Esophagus squamous epithelium (tissue), 4 donors: ENCODE results near the gene NFIC.

Experiments
- POLR2A ChIP-seq, 4 donors: fragments of 450-650 bp; IDR thresholded peaks; one replicate each; pipeline ENCODE4 v1.6.1; 2017; ENCODE audit warnings: antibody characterized with exemption in 4 of 4, mild to moderate bottlenecking in 4 of 4, moderate library complexity in 3 of 4
- TF ChIP-seq, protein P1 (sequence below), 6 experiments: fragments of 450-650 bp in 4 of 6; fragments of 200-600 bp in 2 of 6; sonication (generic) in 2 of 6; IDR thresholded peaks; one replicate each; pipeline ENCODE4 v1.5.1; 2016 to 2019; ENCODE audit warnings: antibody characterized with exemption in 6 of 6, mild to moderate bottlenecking in 4 of 6, moderate library complexity in 4 of 6

DNA sequence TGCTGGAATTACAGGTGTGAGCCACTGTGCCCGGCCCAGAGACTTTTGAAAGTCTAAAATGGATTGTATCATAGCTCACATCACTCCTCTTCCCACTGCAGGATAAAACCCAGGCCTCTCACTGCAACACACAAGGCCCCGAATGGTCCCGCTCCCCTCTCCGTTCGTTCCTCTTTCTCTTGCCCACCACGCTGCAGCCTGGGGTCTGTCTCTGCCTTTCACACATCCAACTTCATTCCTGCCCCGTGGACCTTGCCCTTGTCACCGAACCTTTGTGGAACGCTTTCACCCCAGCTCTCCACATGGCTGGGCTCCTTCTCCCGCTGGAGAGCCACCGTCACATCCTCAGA, 42.6 kb downstream of the NFIC start:
- no peak for TF ChIP-seq POLR2A (IDR thresholded peaks at IDR 0.05)
- TF ChIP-seq, protein P1, sequence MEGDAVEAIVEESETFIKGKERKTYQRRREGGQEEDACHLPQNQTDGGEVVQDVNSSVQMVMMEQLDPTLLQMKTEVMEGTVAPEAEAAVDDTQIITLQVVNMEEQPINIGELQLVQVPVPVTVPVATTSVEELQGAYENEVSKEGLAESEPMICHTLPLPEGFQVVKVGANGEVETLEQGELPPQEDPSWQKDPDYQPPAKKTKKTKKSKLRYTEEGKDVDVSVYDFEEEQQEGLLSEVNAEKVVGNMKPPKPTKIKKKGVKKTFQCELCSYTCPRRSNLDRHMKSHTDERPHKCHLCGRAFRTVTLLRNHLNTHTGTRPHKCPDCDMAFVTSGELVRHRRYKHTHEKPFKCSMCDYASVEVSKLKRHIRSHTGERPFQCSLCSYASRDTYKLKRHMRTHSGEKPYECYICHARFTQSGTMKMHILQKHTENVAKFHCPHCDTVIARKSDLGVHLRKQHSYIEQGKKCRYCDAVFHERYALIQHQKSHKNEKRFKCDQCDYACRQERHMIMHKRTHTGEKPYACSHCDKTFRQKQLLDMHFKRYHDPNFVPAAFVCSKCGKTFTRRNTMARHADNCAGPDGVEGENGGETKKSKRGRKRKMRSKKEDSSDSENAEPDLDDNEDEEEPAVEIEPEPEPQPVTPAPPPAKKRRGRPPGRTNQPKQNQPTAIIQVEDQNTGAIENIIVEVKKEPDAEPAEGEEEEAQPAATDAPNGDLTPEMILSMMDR (IDR thresholded peaks at IDR 0.05) = no peak
